ENCODE measurements around the gene NAV2.

- TF ChIP-seq POLR2A (IDR thresholded peaks at IDR 0.05; ENCODE audit: low read length) (no peak), GATA1 (IDR thresholded peaks at IDR 0.05; ENCODE audit: low read depth, low read length) (no peak)
Measured at GRCh38 chr11:19866037-19866436, 153.4 kb downstream of the NAV2 start.

Measured in erythroblast (primary cell).